B cell (primary cell): ENCODE data around the gene CDH1.

ENCODE experiments used
- EZH2 ChIP-seq: IDR thresholded peaks from 2 replicates; pipeline ENCODE4 v1.6.1; 2012; ENCODE audit warnings: borderline replicate concordance, low read depth, mild to moderate bottlenecking, moderate library complexity, low read length; ENCODE audit not compliant: insufficient read depth, poor library complexity, severe bottlenecking
- TF ChIP-seq, protein P1 (sequence below): fragments of 200-600 bp; IDR thresholded peaks from one replicate; pipeline ENCODE4 v1.8.0; 2022; ENCODE audit warnings: antibody characterized with exemption, mild to moderate bottlenecking

DNA sequence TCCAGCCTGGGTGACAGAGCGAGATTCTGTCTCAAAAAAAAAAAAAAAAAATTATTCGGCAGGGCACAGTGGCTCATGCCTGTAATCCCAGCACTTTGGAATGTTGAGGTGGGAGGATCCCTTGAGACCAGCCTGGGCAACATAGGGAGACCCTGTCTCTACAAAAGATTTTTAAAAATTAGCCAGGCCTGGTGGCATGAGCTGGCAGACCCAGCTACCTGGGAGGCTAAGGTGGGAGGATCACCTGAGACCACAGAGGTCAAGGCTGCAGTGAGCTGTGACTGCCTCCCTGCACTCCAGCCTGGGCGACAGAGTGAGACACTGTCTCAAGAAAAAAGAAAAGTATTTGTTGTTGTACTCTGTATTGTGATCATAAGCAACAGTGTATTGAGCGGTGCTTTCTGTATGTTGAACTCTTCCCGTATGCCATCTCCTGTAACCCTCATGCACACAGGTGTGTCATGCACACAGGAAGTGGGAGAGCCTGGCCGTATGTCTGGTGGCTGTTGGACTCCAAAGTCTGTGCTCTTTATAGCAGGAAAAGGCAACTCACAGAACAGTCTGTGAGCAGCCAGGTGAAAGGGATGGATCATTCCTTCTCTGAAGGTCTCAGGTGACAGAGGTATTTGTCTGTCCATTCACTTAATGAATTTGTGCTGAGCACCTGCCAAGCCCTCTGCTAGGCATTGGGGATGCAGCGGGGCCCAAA, 17.1 kb downstream of the CDH1 start:
- TF ChIP-seq EZH2, result no peak
- TF ChIP-seq, protein P1, sequence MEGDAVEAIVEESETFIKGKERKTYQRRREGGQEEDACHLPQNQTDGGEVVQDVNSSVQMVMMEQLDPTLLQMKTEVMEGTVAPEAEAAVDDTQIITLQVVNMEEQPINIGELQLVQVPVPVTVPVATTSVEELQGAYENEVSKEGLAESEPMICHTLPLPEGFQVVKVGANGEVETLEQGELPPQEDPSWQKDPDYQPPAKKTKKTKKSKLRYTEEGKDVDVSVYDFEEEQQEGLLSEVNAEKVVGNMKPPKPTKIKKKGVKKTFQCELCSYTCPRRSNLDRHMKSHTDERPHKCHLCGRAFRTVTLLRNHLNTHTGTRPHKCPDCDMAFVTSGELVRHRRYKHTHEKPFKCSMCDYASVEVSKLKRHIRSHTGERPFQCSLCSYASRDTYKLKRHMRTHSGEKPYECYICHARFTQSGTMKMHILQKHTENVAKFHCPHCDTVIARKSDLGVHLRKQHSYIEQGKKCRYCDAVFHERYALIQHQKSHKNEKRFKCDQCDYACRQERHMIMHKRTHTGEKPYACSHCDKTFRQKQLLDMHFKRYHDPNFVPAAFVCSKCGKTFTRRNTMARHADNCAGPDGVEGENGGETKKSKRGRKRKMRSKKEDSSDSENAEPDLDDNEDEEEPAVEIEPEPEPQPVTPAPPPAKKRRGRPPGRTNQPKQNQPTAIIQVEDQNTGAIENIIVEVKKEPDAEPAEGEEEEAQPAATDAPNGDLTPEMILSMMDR, result no peak
